Chondrocyte (in vitro differentiated cells): ENCODE measurements around the gene TMCC1. TPM values are rescaled to one million over a fixed set of nuclear protein-coding genes. Genes with fewer than 3 reads are reported as not detected.
"Not testable (repeated sequence)": the region's sequence is repeated elsewhere in the genome, so short reads cannot be mapped to it uniquely, and the experiment has no call there.

Source experiments
- DNase-seq: peaks from one replicate; pipeline ENCODE4 v3.0.0; 2021; ENCODE audit warnings: mixed read lengths, low spot score
- H3K27ac Mint-ChIP-seq: one replicate; pipeline ENCODE4 v1.8.0; 2021; ENCODE audit warnings: mild to moderate bottlenecking, moderate library complexity, mixed read lengths; ENCODE audit not compliant: unreplicated experiment
- H3K27me3 Mint-ChIP-seq: 2 replicates; pipeline ENCODE4 v1.8.0; 2021; ENCODE audit warnings: low read depth, mixed read lengths
- H3K36me3 Mint-ChIP-seq: 2 replicates; pipeline ENCODE4 v1.8.0; 2021; ENCODE audit warnings: low read depth, mixed read lengths
- H3K4me1 Mint-ChIP-seq: 2 replicates; pipeline ENCODE4 v1.8.0; 2021; ENCODE audit warnings: low read depth, mild to moderate bottlenecking, mixed read lengths
- H3K4me3 Mint-ChIP-seq: one replicate; pipeline ENCODE4 v1.8.0; 2021; ENCODE audit warnings: mild to moderate bottlenecking, moderate library complexity, mixed read lengths; ENCODE audit not compliant: unreplicated experiment
- H3K9me3 Mint-ChIP-seq: 2 replicates; pipeline ENCODE4 v1.8.0; 2021; ENCODE audit warnings: low read depth, mixed read lengths
- CTCF ChIP-seq: fragments of 200-600 bp; sonication (generic); IDR thresholded peaks from 2 replicates; pipeline ENCODE4 v1.5.0; 2021; ENCODE audit warnings: antibody characterized with exemption, mild to moderate bottlenecking, moderate library complexity
- total RNA-seq: library from RNA; stranded (reverse); gene quantifications from 3 replicates; pipeline ENCODE4 v1.2.1, GENCODE V29; 2021

The TMCC1 gene
- total RNA-seq, 1 donor from 2014 or later = 34.3 TPM

GRCh38 chr3:129881261-129881660, 12.2 kb downstream of the TMCC1 start:
- TF ChIP-seq CTCF = no peak
- H3K27ac Mint-ChIP-seq = no peak overlapping the region
- H3K4me3 Mint-ChIP-seq = no peak overlapping the region
- no peaks in the 10 kb centered on the region for H3K27me3 Mint-ChIP-seq
- peaks cover 15% of the 10 kb centered on the region for H3K36me3 Mint-ChIP-seq
- H3K9me3 Mint-ChIP-seq = no peaks in the 10 kb centered on the region
- no peak for DNase-seq
- peaks cover 3% of the 10 kb centered on the region for H3K4me1 Mint-ChIP-seq

GRCh38 chr3:129878355-129878754, 15.2 kb downstream of the TMCC1 start:
- Mint-ChIP-seq H3K36me3 (peaks cover 15% of the 10 kb centered on the region), H3K9me3 (no peaks in the 10 kb centered on the region), H3K27ac (no peak overlapping the region), H3K27me3 (no peaks in the 10 kb centered on the region), H3K4me1 (peaks cover 3% of the 10 kb centered on the region), H3K4me3 (no peak overlapping the region)
- TF ChIP-seq CTCF = no peak
- no peak for DNase-seq

- not testable (repeated sequence) for H3K27ac Mint-ChIP-seq, H3K4me1 Mint-ChIP-seq, H3K27me3 Mint-ChIP-seq, H3K4me3 Mint-ChIP-seq, H3K9me3 Mint-ChIP-seq, DNase-seq
- H3K36me3 Mint-ChIP-seq = peaks cover 19% of the 10 kb centered on the region
These were observed 19.0 kb downstream of the TMCC1 start for GRCh38 chr3:129874479-129874878.

GRCh38 chr3:129868912-129869311, 24.6 kb downstream of the TMCC1 start:
- H3K27me3 Mint-ChIP-seq = no peaks in the 10 kb centered on the region
- H3K4me3 Mint-ChIP-seq = no peak overlapping the region
- peaks cover 13% of the 10 kb centered on the region for H3K4me1 Mint-ChIP-seq
- DNase-seq = no peak
- no peaks in the 10 kb centered on the region for H3K9me3 Mint-ChIP-seq
- H3K36me3 Mint-ChIP-seq = peaks cover 10% of the 10 kb centered on the region
- TF ChIP-seq CTCF = no peak
- no peak overlapping the region for H3K27ac Mint-ChIP-seq

GRCh38 chr3:129867506-129868124, 25.9 kb downstream of the TMCC1 start:
- Mint-ChIP-seq H3K36me3 (peaks cover 8% of the 10 kb centered on the region), H3K4me3 (no peak overlapping the region), H3K27me3 (no peaks in the 10 kb centered on the region), H3K9me3 (no peaks in the 10 kb centered on the region), H3K27ac (no peak overlapping the region), H3K4me1 (peaks cover 14% of the 10 kb centered on the region)
- DNase-seq = no peak
- no peak for TF ChIP-seq CTCF

- no peak for TF ChIP-seq CTCF
- H3K27ac Mint-ChIP-seq = no peak overlapping the region
- H3K27me3 Mint-ChIP-seq = no peaks in the 10 kb centered on the region
- no peak overlapping the region for H3K4me3 Mint-ChIP-seq
- DNase-seq = no peak
- no peaks in the 10 kb centered on the region for H3K9me3 Mint-ChIP-seq
- H3K4me1 Mint-ChIP-seq = peaks cover 14% of the 10 kb centered on the region
- H3K36me3 Mint-ChIP-seq = peaks cover 10% of the 10 kb centered on the region
These were observed 27.7 kb downstream of the TMCC1 start for GRCh38 chr3:129865806-129866205.
